ENCODE data around the gene DYSF.
A peak's percentile ranks its signal among the peaks of the same experiment; 100 is the strongest.

The DYSF gene

GRCh38 chr2:71456617-71457016 lies 3.3 kb downstream of the DYSF start:
- Histone ChIP-seq H3K4me3 (ENCODE audit: control insufficient read depth in 1 of 7, extremely low read depth in 1 of 7, insufficient read depth in 4 of 7, low read depth in 2 of 7, low read length in 6 of 7) (no peak overlapping the region), H3K27me3 (replicated peaks in 2 of 5; ENCODE audit: control insufficient read depth in 4 of 5, insufficient read depth in 5 of 5, low read length in 4 of 5) (peaks cover 3 to 43% (median 17%) of the 10 kb centered on the region in 5 experiments), H3K27ac (ENCODE audit: insufficient read depth in 1 of 2, low read depth in 1 of 2, low read length in 2 of 2, poor library complexity in 1 of 2, severe bottlenecking in 2 of 2) (no peak overlapping the region), H3K36me3 (ENCODE audit: control insufficient read depth in 4 of 4, insufficient read depth in 4 of 4, low read length in 3 of 4) (no peaks in the 10 kb centered on the region), H3K9me3 (ENCODE audit: control extremely low read depth in 1 of 5, control insufficient read depth in 4 of 5, insufficient read depth in 2 of 5, low read depth in 1 of 5, low read length in 4 of 5) (no peaks in the 10 kb centered on the region), H3K4me1 (ENCODE audit: control extremely low read depth in 1 of 4, control insufficient read depth in 4 of 4, insufficient read depth in 4 of 4, low read length in 3 of 4) (peaks cover 0 to 40% (median 22%) of the 10 kb centered on the region in 4 experiments)
- WGBS (ENCODE audit: insufficient coverage), result 94% methylated on average over 1 of the region's 1 CpG
- DNase-seq, result no peak
- CTCF ChIA-PET, result interaction anchor here (1.3 to 1.5 kb wide), 2 partner anchors 10 to 11 kb away, joined by 3 read pairs; no protein-coding TSS in a partner anchor
- POLR2A ChIA-PET, result no interaction called here

GRCh38 chr2:71457123-71457915 lies 4.0 kb downstream of the DYSF start:
- Histone ChIP-seq H3K27me3 (replicated peaks in 2 of 5; ENCODE audit: control insufficient read depth in 4 of 5, insufficient read depth in 5 of 5, low read length in 4 of 5) (peaks cover 0 to 37% (median 18%) of the 10 kb centered on the region in 5 experiments), H3K36me3 (ENCODE audit: control insufficient read depth in 4 of 4, insufficient read depth in 4 of 4, low read length in 3 of 4) (no peaks in the 10 kb centered on the region), H3K9me3 (ENCODE audit: control extremely low read depth in 1 of 5, control insufficient read depth in 4 of 5, insufficient read depth in 2 of 5, low read depth in 1 of 5, low read length in 4 of 5) (peaks cover 0 to 5% (median 2%) of the 10 kb centered on the region in 5 experiments), H3K4me3 (ENCODE audit: control insufficient read depth in 1 of 7, extremely low read depth in 1 of 7, insufficient read depth in 4 of 7, low read depth in 2 of 7, low read length in 6 of 7) (no peak overlapping the region), H3K27ac (ENCODE audit: insufficient read depth in 1 of 2, low read depth in 1 of 2, low read length in 2 of 2, poor library complexity in 1 of 2, severe bottlenecking in 2 of 2) (no peak overlapping the region), H3K4me1 (ENCODE audit: control extremely low read depth in 1 of 4, control insufficient read depth in 4 of 4, insufficient read depth in 4 of 4, low read length in 3 of 4) (peaks cover 0 to 38% (median 21%) of the 10 kb centered on the region in 4 experiments)
- WGBS (ENCODE audit: insufficient coverage), result 95% methylated on average over 9 of the region's 9 CpGs
- ChIA-PET POLR2A (no interaction called here), CTCF (interaction anchor here (0.9 to 1.3 kb wide), 2 partner anchors 9 to 11 kb away, joined by 3 read pairs; no protein-coding TSS in a partner anchor)
- no peak for DNase-seq

GRCh38 chr2:71457923-71458322 lies 4.6 kb downstream of the DYSF start:
- ChIA-PET POLR2A (no interaction called here), CTCF (interaction anchor here (0.9 kb wide), 1 partner anchor 9 kb away, joined by 3 read pairs; no protein-coding TSS in a partner anchor)

GRCh38 chr2:71458413-71459083 lies 5.2 kb downstream of the DYSF start:
- CTCF ChIA-PET, result interaction anchor here (0.9 kb wide), 1 partner anchor 10 kb away, joined by 3 read pairs; no protein-coding TSS in a partner anchor
- POLR2A ChIA-PET, result no interaction called here
- Histone ChIP-seq H3K36me3 (ENCODE audit: control insufficient read depth in 4 of 4, insufficient read depth in 4 of 4, low read length in 3 of 4) (no peaks in the 10 kb centered on the region), H3K4me1 (ENCODE audit: control extremely low read depth in 1 of 4, control insufficient read depth in 4 of 4, insufficient read depth in 4 of 4, low read length in 3 of 4) (peaks cover 0 to 26% (median 10%) of the 10 kb centered on the region in 4 experiments), H3K27ac (ENCODE audit: insufficient read depth in 1 of 2, low read depth in 1 of 2, low read length in 2 of 2, poor library complexity in 1 of 2, severe bottlenecking in 2 of 2) (no peak overlapping the region), H3K9me3 (ENCODE audit: control extremely low read depth in 1 of 5, control insufficient read depth in 4 of 5, insufficient read depth in 2 of 5, low read depth in 1 of 5, low read length in 4 of 5) (peaks cover 0 to 15% (median 11%) of the 10 kb centered on the region in 5 experiments), H3K27me3 (replicated peaks in 2 of 5; ENCODE audit: control insufficient read depth in 4 of 5, insufficient read depth in 5 of 5, low read length in 4 of 5) (peaks cover 0 to 37% (median 16%) of the 10 kb centered on the region in 5 experiments), H3K4me3 (ENCODE audit: control insufficient read depth in 1 of 7, extremely low read depth in 1 of 7, insufficient read depth in 4 of 7, low read depth in 2 of 7, low read length in 6 of 7) (no peak overlapping the region)
- peak in 2 of 3 donors; percentile 28 for DNase-seq
- WGBS (ENCODE audit: insufficient coverage), result 96% methylated on average over 7 of the region's 7 CpGs

More at GRCh38 chr2:71457923-71458322, 4.6 kb downstream of the DYSF start:
- Histone ChIP-seq H3K27ac (ENCODE audit: insufficient read depth in 1 of 2, low read depth in 1 of 2, low read length in 2 of 2, poor library complexity in 1 of 2, severe bottlenecking in 2 of 2) (no peak overlapping the region), H3K9me3 (ENCODE audit: control extremely low read depth in 1 of 5, control insufficient read depth in 4 of 5, insufficient read depth in 2 of 5, low read depth in 1 of 5, low read length in 4 of 5) (peaks cover 0 to 10% (median 8%) of the 10 kb centered on the region in 5 experiments), H3K27me3 (replicated peaks in 2 of 5; ENCODE audit: control insufficient read depth in 4 of 5, insufficient read depth in 5 of 5, low read length in 4 of 5) (peaks cover 0 to 36% (median 16%) of the 10 kb centered on the region in 5 experiments), H3K4me3 (ENCODE audit: control insufficient read depth in 1 of 7, extremely low read depth in 1 of 7, insufficient read depth in 4 of 7, low read depth in 2 of 7, low read length in 6 of 7) (no peak overlapping the region), H3K4me1 (ENCODE audit: control extremely low read depth in 1 of 4, control insufficient read depth in 4 of 4, insufficient read depth in 4 of 4, low read length in 3 of 4) (peaks cover 0 to 32% (median 15%) of the 10 kb centered on the region in 4 experiments), H3K36me3 (ENCODE audit: control insufficient read depth in 4 of 4, insufficient read depth in 4 of 4, low read length in 3 of 4) (no peaks in the 10 kb centered on the region)
- 85% methylated on average over 4 of the region's 4 CpGs for WGBS (ENCODE audit: insufficient coverage)
- DNase-seq, result no peak

- Histone ChIP-seq H3K36me3 (ENCODE audit: control insufficient read depth in 4 of 4, insufficient read depth in 4 of 4, low read length in 3 of 4) (no peaks in the 10 kb centered on the region), H3K9me3 (ENCODE audit: control extremely low read depth in 1 of 5, control insufficient read depth in 4 of 5, insufficient read depth in 2 of 5, low read depth in 1 of 5, low read length in 4 of 5) (peaks cover 0 to 15% (median 11%) of the 10 kb centered on the region in 5 experiments), H3K4me1 (ENCODE audit: control extremely low read depth in 1 of 4, control insufficient read depth in 4 of 4, insufficient read depth in 4 of 4, low read length in 3 of 4) (peaks cover 0 to 20% (median 5%) of the 10 kb centered on the region in 4 experiments), H3K27me3 (replicated peaks in 2 of 5; ENCODE audit: control insufficient read depth in 4 of 5, insufficient read depth in 5 of 5, low read length in 4 of 5) (peaks cover 0 to 37% (median 13%) of the 10 kb centered on the region in 5 experiments), H3K4me3 (ENCODE audit: control insufficient read depth in 1 of 7, extremely low read depth in 1 of 7, insufficient read depth in 4 of 7, low read depth in 2 of 7, low read length in 6 of 7) (no peak overlapping the region), H3K27ac (ENCODE audit: insufficient read depth in 1 of 2, low read depth in 1 of 2, low read length in 2 of 2, poor library complexity in 1 of 2, severe bottlenecking in 2 of 2) (no peak overlapping the region)
- 100% methylated on average over 2 of the region's 2 CpGs for WGBS (ENCODE audit: insufficient coverage)
- DNase-seq, result no peak
- CTCF ChIA-PET, result interaction anchor here (0.8 to 4.1 kb wide), 2 partner anchors 9 to 160 kb away, joined by 4 to 20 read pairs; no protein-coding TSS in a partner anchor
- POLR2A ChIA-PET, result no interaction called here
These were observed 5.7 kb downstream of the DYSF start for GRCh38 chr2:71459084-71459431.

- ChIA-PET CTCF (interaction anchor here (1.5 to 4.1 kb wide), 3 partner anchors 9 to 19 kb away, joined by 4 to 20 read pairs (median 6); no protein-coding TSS in a partner anchor), POLR2A (no interaction called here)
- 100% methylated on average over 3 of the region's 6 CpGs for WGBS (ENCODE audit: insufficient coverage)
- no peaks in the 10 kb centered on the region for H3K36me3 ChIP-seq (ENCODE audit: control insufficient read depth in 4 of 4, insufficient read depth in 4 of 4, low read length in 3 of 4)
- peaks cover 0 to 37% (median 9%) of the 10 kb centered on the region in 5 experiments for H3K27me3 ChIP-seq (replicated peaks in 2 of 5; ENCODE audit: control insufficient read depth in 4 of 5, insufficient read depth in 5 of 5, low read length in 4 of 5)
- peaks cover 0 to 15% (median 11%) of the 10 kb centered on the region in 5 experiments for H3K9me3 ChIP-seq (ENCODE audit: control extremely low read depth in 1 of 5, control insufficient read depth in 4 of 5, insufficient read depth in 2 of 5, low read depth in 1 of 5, low read length in 4 of 5)
- no peak for DNase-seq
- peaks cover 0 to 13% (median under 1%) of the 10 kb centered on the region in 4 experiments for H3K4me1 ChIP-seq (ENCODE audit: control extremely low read depth in 1 of 4, control insufficient read depth in 4 of 4, insufficient read depth in 4 of 4, low read length in 3 of 4)
- no peak overlapping the region for H3K4me3 ChIP-seq (ENCODE audit: control insufficient read depth in 1 of 7, extremely low read depth in 1 of 7, insufficient read depth in 4 of 7, low read depth in 2 of 7, low read length in 6 of 7)
- H3K27ac ChIP-seq (ENCODE audit: insufficient read depth in 1 of 2, low read depth in 1 of 2, low read length in 2 of 2, poor library complexity in 1 of 2, severe bottlenecking in 2 of 2), result no peak overlapping the region
These were observed 6.7 kb downstream of the DYSF start for GRCh38 chr2:71460056-71460455.

Data from common myeloid progenitor, CD34-positive (primary cell).